ENCODE results near the gene OR2AJ1.

DNA sequence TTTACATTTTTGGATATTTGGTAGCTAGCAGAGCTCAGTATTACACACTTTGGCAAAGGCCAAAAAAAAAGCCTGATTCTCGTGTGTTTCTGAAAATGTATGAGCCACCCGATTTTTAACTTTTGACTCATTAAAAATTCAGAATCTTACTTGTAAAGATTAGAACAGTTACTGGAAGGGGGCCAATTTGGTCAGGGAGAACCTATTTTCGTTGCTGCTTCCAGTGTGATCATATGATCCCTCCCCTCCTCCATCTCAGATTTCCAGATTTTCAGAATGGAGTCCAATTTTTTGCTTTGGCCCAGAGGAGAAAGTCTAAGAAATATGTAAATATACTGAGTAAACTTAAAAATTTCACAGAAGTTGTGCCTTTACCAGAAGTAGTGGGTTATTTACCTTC, 37.1 kb downstream of the OR2AJ1 start:
- TF ChIP-seq, protein P1, sequence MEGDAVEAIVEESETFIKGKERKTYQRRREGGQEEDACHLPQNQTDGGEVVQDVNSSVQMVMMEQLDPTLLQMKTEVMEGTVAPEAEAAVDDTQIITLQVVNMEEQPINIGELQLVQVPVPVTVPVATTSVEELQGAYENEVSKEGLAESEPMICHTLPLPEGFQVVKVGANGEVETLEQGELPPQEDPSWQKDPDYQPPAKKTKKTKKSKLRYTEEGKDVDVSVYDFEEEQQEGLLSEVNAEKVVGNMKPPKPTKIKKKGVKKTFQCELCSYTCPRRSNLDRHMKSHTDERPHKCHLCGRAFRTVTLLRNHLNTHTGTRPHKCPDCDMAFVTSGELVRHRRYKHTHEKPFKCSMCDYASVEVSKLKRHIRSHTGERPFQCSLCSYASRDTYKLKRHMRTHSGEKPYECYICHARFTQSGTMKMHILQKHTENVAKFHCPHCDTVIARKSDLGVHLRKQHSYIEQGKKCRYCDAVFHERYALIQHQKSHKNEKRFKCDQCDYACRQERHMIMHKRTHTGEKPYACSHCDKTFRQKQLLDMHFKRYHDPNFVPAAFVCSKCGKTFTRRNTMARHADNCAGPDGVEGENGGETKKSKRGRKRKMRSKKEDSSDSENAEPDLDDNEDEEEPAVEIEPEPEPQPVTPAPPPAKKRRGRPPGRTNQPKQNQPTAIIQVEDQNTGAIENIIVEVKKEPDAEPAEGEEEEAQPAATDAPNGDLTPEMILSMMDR (IDR thresholded peaks at IDR 0.05) = no peak
- TF ChIP-seq EZH2 (IDR thresholded peaks at IDR 0.05; ENCODE audit: borderline replicate concordance, insufficient read depth, low read depth, low read length, poor library complexity, severe bottlenecking) = no peak
